MG63 (cell line): Measurements from ENCODE around the gene OR10H2. TPM values are rescaled to one million over a fixed set of nuclear protein-coding genes. Genes with fewer than 3 reads are reported as not detected.
"Not testable (repeated sequence)": the region's sequence is repeated elsewhere in the genome, so short reads cannot be mapped to it uniquely, and the experiment has no call there.

ENCODE experiments used
- DNase-seq: peaks from one replicate; pipeline ENCODE4 v3.0.0-alpha.2; 2020
- H3K27me3 ChIP-seq: fragments of 250-450 bp; sonication (Bioruptor Pico); 2 replicates; pipeline ENCODE4 v1.5.1; 2020; ENCODE audit warnings: mild to moderate bottlenecking, moderate library complexity
- H3K36me3 ChIP-seq: fragments of 250-450 bp; sonication (Bioruptor Pico); 2 replicates; pipeline ENCODE4 v1.5.1; 2020; ENCODE audit warnings: mild to moderate bottlenecking, moderate library complexity
- H3K4me3 ChIP-seq: fragments of 250-450 bp; sonication (Bioruptor Pico); 2 replicates; pipeline ENCODE4 v1.5.1; 2020; ENCODE audit warnings: mild to moderate bottlenecking, moderate library complexity
- H3K9me3 ChIP-seq: fragments of 250-450 bp; sonication (Bioruptor Pico); 2 replicates; pipeline ENCODE4 v1.5.1; 2020; ENCODE audit warnings: mild to moderate bottlenecking, moderate library complexity
- total RNA-seq: library from RNA; depleted of rRNA; stranded (reverse); fragments of >200 nt; shearing (Covaris generic); gene quantifications from 2 replicates; pipeline ENCODE4 v1.2.3, GENCODE V29; 2014; ENCODE audit warnings: low replicate concordance; rRNA removed

The OR10H2 gene, protein sequence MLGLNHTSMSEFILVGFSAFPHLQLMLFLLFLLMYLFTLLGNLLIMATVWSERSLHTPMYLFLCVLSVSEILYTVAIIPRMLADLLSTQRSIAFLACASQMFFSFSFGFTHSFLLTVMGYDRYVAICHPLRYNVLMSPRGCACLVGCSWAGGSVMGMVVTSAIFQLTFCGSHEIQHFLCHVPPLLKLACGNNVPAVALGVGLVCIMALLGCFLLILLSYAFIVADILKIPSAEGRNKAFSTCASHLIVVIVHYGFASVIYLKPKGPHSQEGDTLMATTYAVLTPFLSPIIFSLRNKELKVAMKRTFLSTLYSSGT
- total RNA-seq: not detected in 2 replicates

- H3K36me3 ChIP-seq: no peaks in the 10 kb centered on the region
Measured at GRCh38 chr19:15727724-15728123, at the start of gene OR10H2. Gene OR10H2, plus strand, starts transcription at chr19:15728024. Its CDS starts 20 bp downstream, at chr19:15728044.

DNA sequence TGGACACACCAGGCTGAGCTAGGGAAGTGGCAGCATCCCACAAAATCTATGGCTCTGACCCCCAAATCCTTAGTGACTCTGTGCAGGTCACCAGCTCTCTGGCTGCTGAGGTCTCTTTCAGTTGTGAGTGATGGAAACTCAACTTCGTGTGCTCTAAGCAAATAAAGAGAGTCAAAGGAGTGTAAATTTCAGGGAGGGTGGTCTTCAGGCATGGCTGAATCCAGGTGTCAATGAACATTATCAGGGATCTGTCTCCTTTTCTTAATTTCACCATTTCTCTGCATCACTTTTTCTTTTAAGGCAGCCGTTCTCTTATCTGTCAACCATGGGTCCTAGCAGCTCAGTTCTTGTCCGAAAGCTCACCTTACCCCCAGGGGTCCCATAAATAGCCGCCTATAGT is 48.7 kb upstream of the OR10H2 start:
- Histone ChIP-seq H3K27me3 (no peaks in the 10 kb centered on the region), H3K9me3 (no peaks in the 10 kb centered on the region), H3K36me3 (no peaks in the 10 kb centered on the region), H3K4me3 (no peak overlapping the region)
- DNase-seq: no peak

More at GRCh38 chr19:15727724-15728123, at the start of gene OR10H2:
- Histone ChIP-seq H3K27me3 (peaks cover 11% of the 10 kb centered on the region; the same call in 1 of the 2 replicates), H3K9me3 (no peaks in the 10 kb centered on the region), H3K4me3 (no peak within 1 kb of the TSS)
- DNase-seq: no peak

DNA sequence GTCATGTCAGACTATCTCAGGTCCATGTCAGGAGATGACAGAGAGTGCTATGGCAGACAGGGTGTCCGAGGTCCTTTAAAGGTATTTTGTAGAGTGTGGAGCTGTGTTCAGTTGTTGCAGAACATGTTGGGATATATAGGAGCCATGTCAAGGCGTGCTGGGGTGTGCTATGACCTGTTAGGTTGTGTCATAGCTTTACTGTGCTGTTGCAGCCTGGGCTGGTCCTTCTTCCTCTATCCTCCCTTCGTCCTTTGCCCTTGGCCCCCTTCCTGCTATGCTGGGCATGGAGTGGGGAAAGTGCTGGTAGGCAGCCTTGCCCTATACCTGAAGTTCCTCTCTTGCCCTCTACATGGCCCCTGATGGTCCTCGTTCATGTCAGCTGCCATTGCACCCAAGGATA is 48.0 kb upstream of the OR10H2 start:
- H3K9me3 ChIP-seq, H3K36me3 ChIP-seq, H3K4me3 ChIP-seq, H3K27me3 ChIP-seq, DNase-seq: not testable (repeated sequence)

DNA sequence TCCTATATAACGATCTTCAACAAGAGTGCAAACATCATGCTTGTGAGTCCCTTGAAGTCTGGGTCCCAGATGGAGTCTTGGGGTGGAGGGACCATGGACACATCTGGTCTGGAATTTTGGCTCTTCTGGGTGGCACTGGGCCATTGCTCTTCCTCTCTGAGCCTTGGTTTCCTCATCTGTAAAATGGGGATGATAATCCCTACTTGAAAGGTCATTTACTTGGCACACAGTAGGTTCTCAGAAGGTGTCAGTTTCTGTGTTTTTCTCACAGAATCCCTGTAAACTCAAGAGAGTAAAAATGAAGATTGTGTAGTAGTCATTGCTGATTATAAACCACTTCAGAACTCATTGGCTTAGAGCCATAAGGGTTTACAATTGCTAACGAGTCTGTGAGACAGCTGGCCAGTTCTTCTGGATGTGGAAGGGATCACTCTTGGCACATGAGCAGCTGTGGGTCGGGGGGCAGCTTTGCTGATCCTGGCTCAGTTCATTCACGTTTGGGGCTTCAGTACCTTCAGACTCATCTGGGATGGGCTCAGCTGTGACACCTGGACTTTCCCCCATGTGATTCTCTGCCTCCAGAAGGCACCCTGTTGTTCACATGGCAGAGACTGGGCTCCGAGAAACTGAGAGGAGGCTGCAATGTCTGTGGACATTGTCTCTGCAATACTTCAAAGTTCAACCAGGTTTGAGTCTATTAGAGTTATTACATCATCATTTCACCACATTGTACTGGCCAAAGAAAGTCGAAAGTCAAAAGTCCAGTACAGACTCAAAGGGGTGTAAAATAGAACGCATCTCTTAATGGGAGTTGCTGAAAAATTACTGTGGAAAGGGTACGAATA is 47.1 kb upstream of the OR10H2 start:
- H3K36me3 ChIP-seq: no peaks in the 10 kb centered on the region

DNA sequence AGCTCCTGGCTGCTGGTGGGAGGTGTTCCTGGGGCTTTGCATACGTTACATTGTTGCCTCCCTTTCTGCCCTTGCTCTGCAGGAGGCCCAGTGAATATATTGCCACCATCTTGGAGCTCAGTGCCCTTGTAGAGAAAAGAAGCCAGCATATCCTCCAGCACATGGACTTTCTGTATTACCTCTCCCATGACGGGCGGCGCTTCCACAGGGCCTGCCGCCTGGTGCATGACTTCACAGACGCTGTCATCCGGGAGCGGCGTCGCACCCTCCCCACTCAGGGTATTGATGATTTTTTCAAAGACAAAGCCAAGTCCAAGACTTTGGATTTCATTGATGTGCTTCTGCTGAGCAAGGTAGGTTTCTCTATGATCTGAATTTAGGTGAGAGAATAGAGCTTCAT is 44.4 kb upstream of the OR10H2 start:
- Histone ChIP-seq H3K4me3 (no peak overlapping the region), H3K9me3 (peaks cover under 1% of the 10 kb centered on the region), H3K36me3 (no peaks in the 10 kb centered on the region), H3K27me3 (no peaks in the 10 kb centered on the region; the same call in 1 of the 2 replicates)
- DNase-seq: no peak

More for the DNA sequence above, 47.1 kb upstream of the OR10H2 start:
- no peak for DNase-seq
- H3K4me3 ChIP-seq: no peak overlapping the region
- H3K27me3 ChIP-seq: no peaks in the 10 kb centered on the region
- no peaks in the 10 kb centered on the region for H3K9me3 ChIP-seq

- no peak overlapping the region for H3K4me3 ChIP-seq
- no peak for DNase-seq
- H3K9me3 ChIP-seq: peaks cover 4% of the 10 kb centered on the region
- peaks cover 5% of the 10 kb centered on the region; the same call in 1 of the 2 replicates for H3K27me3 ChIP-seq
- H3K36me3 ChIP-seq: no peaks in the 10 kb centered on the region
Measured at GRCh38 chr19:15684828-15685227, 43.0 kb upstream of the OR10H2 start.

GRCh38 chr19:15696654-15697194 is 31.1 kb upstream of the OR10H2 start:
- DNase-seq: no peak
- Histone ChIP-seq H3K4me3 (no peak overlapping the region), H3K9me3 (0 out of 2 replicates have a peak, but pooled peaks cover 2% of the 10 kb centered on the region), H3K27me3 (no peaks in the 10 kb centered on the region; the same call in 1 of the 2 replicates), H3K36me3 (no peaks in the 10 kb centered on the region)

GRCh38 chr19:15701757-15702533 is 25.9 kb upstream of the OR10H2 start:
- H3K36me3 ChIP-seq: no peaks in the 10 kb centered on the region
- DNase-seq: no peak
- no peaks in the 10 kb centered on the region; the same call in 1 of the 2 replicates for H3K27me3 ChIP-seq
- no peaks in the 10 kb centered on the region for H3K9me3 ChIP-seq
- no peak overlapping the region for H3K4me3 ChIP-seq

- H3K36me3 ChIP-seq: no peaks in the 10 kb centered on the region
- no peaks in the 10 kb centered on the region for H3K9me3 ChIP-seq
- peak; percentile 50 for DNase-seq
- no peaks in the 10 kb centered on the region; the same call in 1 of the 2 replicates for H3K27me3 ChIP-seq
- no peak overlapping the region for H3K4me3 ChIP-seq
Measured at GRCh38 chr19:15702534-15702930, 25.3 kb upstream of the OR10H2 start.

DNA sequence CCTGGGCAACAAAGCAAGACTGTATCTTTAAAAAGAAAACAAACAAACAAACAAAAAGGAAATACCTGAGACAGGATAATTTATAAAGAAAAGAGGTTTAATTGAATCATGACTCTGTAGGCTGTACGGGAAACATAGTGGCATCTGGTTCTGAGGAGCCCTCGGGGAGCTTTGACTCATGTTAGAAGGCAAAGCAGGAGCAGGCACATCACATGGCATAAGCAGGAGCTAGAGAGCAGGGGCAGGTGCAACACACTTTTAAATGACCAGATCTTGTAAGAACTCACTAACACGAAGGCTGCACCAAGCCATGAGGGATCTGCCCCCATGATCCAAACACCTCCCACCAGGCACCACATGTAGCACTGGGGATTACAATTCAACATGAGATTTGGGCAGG is 13.2 kb upstream of the OR10H2 start:
- no peaks in the 10 kb centered on the region for H3K36me3 ChIP-seq
- H3K27me3 ChIP-seq: no peaks in the 10 kb centered on the region; the same call in 1 of the 2 replicates
- DNase-seq: no peak
- no peaks in the 10 kb centered on the region for H3K9me3 ChIP-seq
- no peak overlapping the region for H3K4me3 ChIP-seq

GRCh38 chr19:15715642-15716041 is 12.2 kb upstream of the OR10H2 start:
- no peak for DNase-seq
- Histone ChIP-seq H3K27me3 (no peaks in the 10 kb centered on the region; the same call in 1 of the 2 replicates), H3K36me3 (no peaks in the 10 kb centered on the region), H3K9me3 (no peaks in the 10 kb centered on the region), H3K4me3 (no peak overlapping the region)

DNA sequence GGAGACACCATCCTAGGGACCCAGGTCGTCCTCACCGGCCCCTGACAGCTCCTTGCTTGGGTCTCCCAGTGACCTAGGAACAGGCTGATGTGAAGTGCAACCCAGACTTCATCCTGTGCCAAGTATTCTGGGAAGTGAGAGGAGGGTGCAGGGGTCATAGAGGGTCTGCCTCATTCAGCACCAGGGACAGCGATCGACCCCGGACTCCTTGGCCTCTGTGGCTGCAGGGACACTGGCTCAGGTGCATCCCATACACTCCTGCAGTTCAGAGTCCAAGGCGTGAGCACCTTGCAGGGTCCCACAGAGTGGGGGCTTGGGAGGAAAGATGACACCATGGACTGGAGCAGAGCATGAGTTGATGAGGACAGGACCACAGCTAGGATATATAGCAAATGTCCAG is 10.0 kb upstream of the OR10H2 start:
- no peaks in the 10 kb centered on the region; the same call in 1 of the 2 replicates for H3K27me3 ChIP-seq
- DNase-seq: no peak
- H3K4me3 ChIP-seq: no peak overlapping the region
- no peaks in the 10 kb centered on the region for H3K36me3 ChIP-seq
- no peaks in the 10 kb centered on the region for H3K9me3 ChIP-seq

GRCh38 chr19:15721268-15721667 is 6.6 kb upstream of the OR10H2 start:
- Histone ChIP-seq H3K27me3 (peaks cover 4% of the 10 kb centered on the region), H3K36me3 (no peaks in the 10 kb centered on the region), H3K4me3 (no peak overlapping the region), H3K9me3 (no peaks in the 10 kb centered on the region)
- DNase-seq: no peak

- Histone ChIP-seq H3K4me3 (no peak overlapping the region), H3K9me3 (no peaks in the 10 kb centered on the region), H3K36me3 (no peaks in the 10 kb centered on the region), H3K27me3 (peaks cover 7% of the 10 kb centered on the region; the same call in 1 of the 2 replicates)
- no peak for DNase-seq
Measured at GRCh38 chr19:15722956-15723355, 4.9 kb upstream of the OR10H2 start.

GRCh38 chr19:15730538-15730937 is 2.7 kb downstream of the OR10H2 start:
- Histone ChIP-seq H3K4me3 (no peak overlapping the region), H3K9me3 (no peaks in the 10 kb centered on the region), H3K36me3 (no peaks in the 10 kb centered on the region), H3K27me3 (peaks cover 22% of the 10 kb centered on the region)
- DNase-seq: no peak

GRCh38 chr19:15732388-15732787 is 4.6 kb downstream of the OR10H2 start:
- DNase-seq: no peak

More at GRCh38 chr19:15732388-15732787, 4.6 kb downstream of the OR10H2 start:
- Histone ChIP-seq H3K4me3 (no peak overlapping the region), H3K36me3 (no peaks in the 10 kb centered on the region), H3K9me3 (no peaks in the 10 kb centered on the region), H3K27me3 (peaks cover 17% of the 10 kb centered on the region)
